Neural crest cell (in vitro differentiated cells): ENCODE results near the gene EVI5L. TPM values are rescaled to one million over a fixed set of nuclear protein-coding genes. Genes with fewer than 3 reads are reported as not detected.

Experiments used
- DNase-seq: peaks from one replicate; pipeline ENCODE4 v3.0.0; 2021; ENCODE audit warnings: low read depth, mixed read lengths, low spot score
- H3K27ac Mint-ChIP-seq: one replicate; pipeline ENCODE4 v1.8.0; 2021; ENCODE audit warnings: mild to moderate bottlenecking, mixed read lengths; ENCODE audit not compliant: unreplicated experiment
- H3K27me3 Mint-ChIP-seq: 2 replicates; pipeline ENCODE4 v1.8.0; 2021; ENCODE audit warnings: low read depth, mild to moderate bottlenecking, mixed read lengths
- H3K36me3 Mint-ChIP-seq: 2 replicates; pipeline ENCODE4 v1.8.0; 2021; ENCODE audit warnings: low read depth, mild to moderate bottlenecking, mixed read lengths
- H3K4me1 Mint-ChIP-seq: 2 replicates; pipeline ENCODE4 v1.8.0; 2021; ENCODE audit warnings: mixed read lengths
- H3K4me3 Mint-ChIP-seq: one replicate; pipeline ENCODE4 v1.8.0; 2021; ENCODE audit warnings: mild to moderate bottlenecking, mixed read lengths
- H3K9me3 Mint-ChIP-seq: 2 replicates; pipeline ENCODE4 v1.8.0; 2021; ENCODE audit warnings: mixed read lengths
- total RNA-seq: library from RNA; stranded (reverse); gene quantifications from 2 replicates; pipeline ENCODE4 v1.2.1, GENCODE V29; 2021
- TF ChIP-seq, protein P1 (sequence below): fragments of 200-600 bp; sonication (generic); conservative IDR thresholded peaks from 2 replicates; pipeline ENCODE4 v1.5.0; 2021; ENCODE audit warnings: antibody characterized with exemption, mild to moderate bottlenecking

EVI5L gene
- total RNA-seq, 1 donor from 2014 or later = 19.5 TPM

DNA sequence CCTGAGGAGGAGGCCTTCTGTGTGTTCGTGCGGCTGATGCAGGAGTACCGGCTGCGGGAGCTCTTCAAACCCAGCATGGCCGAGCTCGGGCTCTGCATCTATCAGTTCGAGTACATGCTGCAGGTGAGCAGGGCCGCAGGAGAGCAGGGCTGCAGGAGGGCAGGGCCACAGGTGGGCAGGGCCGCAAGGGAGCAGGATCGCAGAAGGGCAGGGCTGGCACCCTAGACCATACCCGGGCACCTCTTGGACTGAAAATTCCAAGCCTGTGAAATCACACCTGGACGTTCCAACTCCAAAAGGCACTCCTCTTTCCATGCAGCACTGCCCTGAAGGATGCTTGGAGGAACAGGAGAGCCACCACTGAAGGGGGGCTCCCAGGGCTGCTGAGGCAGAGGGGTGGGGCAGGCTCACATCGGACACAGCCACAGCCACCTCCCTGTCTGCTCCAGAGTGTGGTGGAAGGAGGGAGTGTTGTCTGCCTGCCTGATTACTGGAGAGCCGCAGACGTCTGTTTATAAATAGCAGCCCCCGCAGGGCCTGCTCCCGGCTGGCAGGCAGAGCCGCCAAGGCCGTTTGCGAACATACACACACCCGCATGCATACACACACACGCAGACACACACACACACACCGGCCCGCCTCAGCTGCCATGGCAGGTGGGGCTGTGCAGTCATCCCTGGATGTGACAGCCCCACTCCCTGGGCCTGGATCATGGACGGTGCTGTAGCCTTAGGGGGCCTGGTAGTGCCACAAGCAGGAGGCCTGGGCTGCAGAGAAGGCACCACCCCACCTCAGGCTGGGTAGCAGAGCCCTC is 20.2 kb downstream of the EVI5L start:
- H3K36me3 Mint-ChIP-seq = no peaks in the 10 kb centered on the region
- no peaks in the 10 kb centered on the region for H3K9me3 Mint-ChIP-seq
- no peak overlapping the region for H3K4me3 Mint-ChIP-seq

DNA sequence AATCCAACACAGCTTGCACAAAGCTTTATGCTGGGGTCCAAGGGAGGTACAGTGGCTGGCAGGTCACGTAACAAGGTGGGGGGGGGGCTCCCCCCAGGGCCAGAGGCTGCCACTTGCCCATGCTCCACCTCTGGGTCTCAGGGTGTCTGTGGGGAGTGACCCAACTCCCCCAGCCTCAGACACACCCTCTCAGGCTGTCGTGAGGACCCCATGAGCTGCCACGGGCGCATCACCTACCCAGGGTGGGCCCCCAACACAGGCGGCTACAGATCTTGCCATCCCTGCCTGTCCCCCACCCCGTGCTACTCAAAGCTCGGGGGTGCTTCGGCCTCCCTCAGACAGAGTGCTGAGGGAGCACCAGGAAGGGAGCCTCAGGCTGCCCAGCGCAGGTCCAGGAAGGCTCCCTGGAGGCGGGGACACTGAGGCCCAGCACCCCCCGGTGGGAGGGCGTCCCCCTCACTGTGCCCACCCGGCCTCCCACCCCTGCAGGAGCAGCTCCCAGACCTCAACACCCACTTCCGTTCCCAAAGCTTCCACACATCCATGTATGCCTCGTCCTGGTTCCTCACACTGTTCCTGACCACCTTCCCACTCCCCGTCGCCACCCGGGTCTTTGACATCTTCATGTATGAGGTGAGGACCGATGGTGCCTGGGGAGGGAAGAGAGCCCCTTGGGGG is 21.1 kb downstream of the EVI5L start:
- no peak for DNase-seq
- Mint-ChIP-seq H3K27ac (peak overlapping the region; percentile 78), H3K36me3 (no peaks in the 10 kb centered on the region), H3K4me3 (no peak overlapping the region), H3K9me3 (no peaks in the 10 kb centered on the region), H3K27me3 (peaks cover 8% of the 10 kb centered on the region), H3K4me1 (peaks cover 11% of the 10 kb centered on the region)
- TF ChIP-seq, protein P1, sequence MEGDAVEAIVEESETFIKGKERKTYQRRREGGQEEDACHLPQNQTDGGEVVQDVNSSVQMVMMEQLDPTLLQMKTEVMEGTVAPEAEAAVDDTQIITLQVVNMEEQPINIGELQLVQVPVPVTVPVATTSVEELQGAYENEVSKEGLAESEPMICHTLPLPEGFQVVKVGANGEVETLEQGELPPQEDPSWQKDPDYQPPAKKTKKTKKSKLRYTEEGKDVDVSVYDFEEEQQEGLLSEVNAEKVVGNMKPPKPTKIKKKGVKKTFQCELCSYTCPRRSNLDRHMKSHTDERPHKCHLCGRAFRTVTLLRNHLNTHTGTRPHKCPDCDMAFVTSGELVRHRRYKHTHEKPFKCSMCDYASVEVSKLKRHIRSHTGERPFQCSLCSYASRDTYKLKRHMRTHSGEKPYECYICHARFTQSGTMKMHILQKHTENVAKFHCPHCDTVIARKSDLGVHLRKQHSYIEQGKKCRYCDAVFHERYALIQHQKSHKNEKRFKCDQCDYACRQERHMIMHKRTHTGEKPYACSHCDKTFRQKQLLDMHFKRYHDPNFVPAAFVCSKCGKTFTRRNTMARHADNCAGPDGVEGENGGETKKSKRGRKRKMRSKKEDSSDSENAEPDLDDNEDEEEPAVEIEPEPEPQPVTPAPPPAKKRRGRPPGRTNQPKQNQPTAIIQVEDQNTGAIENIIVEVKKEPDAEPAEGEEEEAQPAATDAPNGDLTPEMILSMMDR = no peak

More for the DNA sequence above, 20.2 kb downstream of the EVI5L start:
- TF ChIP-seq, protein P1 = no peak
- Mint-ChIP-seq H3K27ac (peak overlapping the region; percentile 84), H3K4me1 (peaks cover 11% of the 10 kb centered on the region), H3K27me3 (peaks cover 4% of the 10 kb centered on the region)
- DNase-seq = no peak

DNA sequence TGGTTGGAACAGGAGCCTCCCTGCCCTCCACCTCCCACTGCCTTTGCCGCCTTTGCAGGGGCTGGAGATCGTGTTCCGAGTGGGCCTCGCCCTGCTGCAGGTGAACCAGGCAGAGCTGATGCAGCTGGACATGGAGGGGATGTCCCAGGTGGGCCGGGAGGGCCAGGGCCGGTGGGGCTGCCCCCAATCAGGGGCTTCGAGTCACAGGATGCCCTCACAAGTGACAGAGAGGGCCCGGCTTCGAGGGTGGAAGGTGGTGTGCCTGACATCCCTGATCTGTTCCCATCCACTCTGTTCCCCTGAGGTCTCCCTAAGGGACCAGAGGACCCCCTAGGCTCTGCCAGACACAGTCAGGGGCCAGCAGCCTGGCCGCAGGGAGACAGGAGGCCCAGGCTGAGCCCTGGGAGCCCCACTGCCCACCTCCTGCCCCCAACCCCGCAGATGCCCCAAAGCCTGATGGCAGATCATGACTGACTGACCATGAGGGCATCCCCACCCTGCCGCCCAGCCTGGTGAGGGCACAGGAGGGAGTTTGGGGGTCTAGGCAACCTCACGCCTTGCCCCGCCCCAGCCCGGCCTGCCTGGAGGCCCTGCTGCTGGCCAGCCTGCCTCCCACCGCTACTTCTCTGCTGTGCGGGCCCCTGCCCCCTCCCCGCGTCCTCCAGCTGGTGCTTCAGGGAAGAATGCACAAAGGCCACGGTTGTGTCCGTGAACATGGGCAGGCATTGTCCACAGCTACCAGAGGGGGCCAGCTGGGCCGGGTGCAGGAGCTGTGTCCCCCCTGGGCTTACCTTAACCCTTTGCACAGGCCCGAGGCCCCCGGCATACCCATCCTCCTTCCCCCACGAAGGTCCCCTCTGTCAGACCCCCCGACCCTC is 21.8 kb downstream of the EVI5L start:
- H3K9me3 Mint-ChIP-seq = no peaks in the 10 kb centered on the region
- TF ChIP-seq, protein P1 = no peak
- peaks cover 10% of the 10 kb centered on the region for H3K27me3 Mint-ChIP-seq
- peaks cover 11% of the 10 kb centered on the region for H3K4me1 Mint-ChIP-seq
- no peaks in the 10 kb centered on the region for H3K36me3 Mint-ChIP-seq
- H3K4me3 Mint-ChIP-seq = peak overlapping the region; percentile 56
- DNase-seq = no peak
- peak overlapping the region; percentile 78 for H3K27ac Mint-ChIP-seq

DNA sequence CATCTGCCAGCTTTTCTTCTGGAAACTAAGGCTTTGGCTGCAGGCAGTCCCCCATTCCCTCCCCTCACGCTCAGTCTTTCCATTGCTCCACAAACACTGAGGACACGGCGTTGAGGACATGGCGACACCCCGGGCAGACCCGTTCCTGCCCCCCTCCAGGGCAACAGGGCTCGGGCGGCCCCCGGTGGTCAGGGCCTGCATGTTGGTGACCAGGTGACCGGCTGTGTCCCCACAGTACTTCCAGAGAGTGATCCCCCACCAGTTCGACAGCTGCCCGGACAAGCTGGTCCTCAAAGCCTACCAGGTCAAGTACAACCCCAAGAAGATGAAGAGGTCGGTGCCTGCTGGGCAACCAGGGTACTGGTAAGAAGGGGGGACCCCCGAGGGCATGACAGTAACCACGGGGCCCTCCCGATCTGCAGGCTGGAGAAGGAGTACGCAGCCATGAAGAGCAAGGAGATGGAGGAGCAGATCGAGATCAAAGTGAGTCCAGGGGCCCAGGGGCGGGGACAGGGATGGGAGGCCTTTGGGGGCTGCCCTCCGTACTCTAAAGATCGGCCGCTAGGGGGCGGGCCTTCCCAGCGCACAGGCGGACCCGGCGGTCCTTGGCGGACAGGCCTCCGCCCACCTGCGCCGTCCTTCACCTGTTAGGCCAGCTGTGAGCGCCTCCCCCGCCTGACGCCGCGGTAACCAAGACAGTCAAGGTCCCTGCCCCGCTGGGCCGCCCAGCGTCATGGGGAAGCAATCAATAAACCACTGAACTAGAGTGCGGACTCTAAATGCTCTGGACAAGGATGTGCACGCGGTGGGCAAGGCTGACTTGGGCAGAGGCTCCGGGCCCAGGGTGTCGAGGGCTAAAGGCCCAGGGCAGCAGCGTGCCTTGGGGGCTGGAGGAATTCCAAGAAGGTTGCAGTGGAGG is 23.1 kb downstream of the EVI5L start:
- H3K4me1 Mint-ChIP-seq = peaks cover 11% of the 10 kb centered on the region
- TF ChIP-seq, protein P1 = peak; percentile 97
- peak; percentile 72 for DNase-seq
- no peaks in the 10 kb centered on the region for H3K9me3 Mint-ChIP-seq
- H3K4me3 Mint-ChIP-seq = no peak overlapping the region
- H3K27me3 Mint-ChIP-seq = peaks cover 12% of the 10 kb centered on the region
- no peaks in the 10 kb centered on the region for H3K36me3 Mint-ChIP-seq
- no peak overlapping the region for H3K27ac Mint-ChIP-seq
